Measurements from ENCODE around the gene MYO1C.

GRCh38 chr17:1486802-1487695 lies 5.4 kb downstream of the MYO1C start:
- TF ChIP-seq EZH2 (IDR thresholded peaks at IDR 0.05; ENCODE audit: insufficient read depth, poor library complexity, severe bottlenecking) (no peak), EZH2phosphoT487 (IDR thresholded peaks at IDR 0.05; ENCODE audit: insufficient read depth, low read depth) (no peak)
